Pancreas (tissue), 10 donors: ENCODE results near the gene LSM10. TPM values are rescaled to one million over a fixed set of nuclear protein-coding genes. Genes with fewer than 3 reads are reported as not detected.

Experiments
- ATAC-seq, 4 donors: fragments of 200-7000 bp; cut with Tn5 transposase; one replicate each; pipeline versions ENCODE4 v1.8.0 to v1.9.1; 2020; ENCODE audit warnings: mild to moderate bottlenecking in 4 of 4, moderate library complexity in 4 of 4
- DNase-seq, 6 donors: peaks; one replicate each; pipeline ENCODE4 v3.0.0-alpha.2; 2020
- FAIRE-seq: peaks from 2 replicates; lab custom pipeline; 2012; peaks lifted over from hg19 to GRCh38; lab: Jason Lieb, UNC
- H3K27ac ChIP-seq, 4 donors: fragments of 200-600 bp; sonication (generic); 1 replicate in 3 of 4; 2 replicates in 1 of 4; pipeline versions ENCODE4 v1.5.0 to v1.8.0; 2020
- H3K27me3 ChIP-seq, 4 donors: fragments of 200-600 bp; one replicate each; pipeline ENCODE4 v1.8.0; 2021
- H3K36me3 ChIP-seq, 3 donors: fragments of 200-600 bp; sonication (generic) in 1 of 3; one replicate each; pipeline versions ENCODE4 v1.5.0 to v1.8.0; 2020 to 2021
- H3K4me1 ChIP-seq, 3 donors: fragments of 200-600 bp; one replicate each; pipeline ENCODE4 v1.8.0; 2021
- H3K4me3 ChIP-seq, 4 donors: fragments of 200-600 bp; sonication (generic) in 2 of 4; one replicate each; pipeline versions ENCODE4 v1.5.0 to v1.8.0; 2020 to 2021
- H3K9me3 ChIP-seq, 4 donors: fragments of 200-600 bp; one replicate each; pipeline ENCODE4 v1.8.0; 2021
- CTCF ChIP-seq, 4 donors: fragments of 200-600 bp; sonication (generic) in 3 of 4; IDR thresholded peaks; one replicate each; pipeline versions ENCODE4 v1.5.0 to v1.8.0; 2021; ENCODE audit warnings: antibody characterized with exemption in 4 of 4
- WGBS, 2 donors: extraction: QIAGEN DNeasy Blood & Tissue Kit; methylation state at CpG; one replicate each; pipeline ENCODE4 v1.1.7; 2013; 5-methylcytosine and 5-hydroxymethylcytosine counted together
- intact Hi-C, 3 donors: fragments of 100-400 bp; cut with DNase I; formaldehyde crosslinking; loops; one replicate each; pipeline versions ENCODE4 v1.11.1 to v1.14.2; 2022
- polyA plus RNA-seq, 2 donors: library from polyadenylated mRNA; stranded (reverse); fragments of 200-250 nt; gene quantifications; one replicate each; pipeline ENCODE4 v1.2.3, GENCODE V29; 2013
- total RNA-seq, 6 donors: library from RNA; stranded (reverse); fragmentation: NEBNext Ultra II Directional in 4 of 6; extraction: Animal tissue kit (Norgen Biotek cat#: 25700) in 4 of 6; gene quantifications; one replicate each; pipeline versions ENCODE4 v1.2.1 to v1.2.4, GENCODE V29; 2021 to 2023
- donor health status: healthy with polysubstance abuse.
- donor health status: DM: no; HTN: no; CAD: no; lungs with moderate emphysema.
- donor health status: DM: no; HTN: no; CAD: no.
- donor health status: control.
- donor health status: control.
- donor health status: Bipolar disorder and iron deficiency.
- donor health status: DM: yes; HTN: yes; CAD: no.
- donor health status: DM: no; HTN: no; CAD: no.
- donor health status: DM: no; HTN: no; CAD: no.
- donor health status: DM: yes; HTN: yes; CAD: no.

Gene LSM10
- total and polyA plus RNA-seq, 8 donors: 9.5 to 26.9 (median 14.3) TPM

- H3K27me3 ChIP-seq: no peaks in the 10 kb centered on the region
- FAIRE-seq (no peak), ATAC-seq (peak; percentile 21 to 72 (median 58)), DNase-seq (no peak)
- no peak overlapping the region for H3K4me3 ChIP-seq
- peaks cover 14 to 49% (median 19%) of the 10 kb centered on the region in 3 donors for H3K36me3 ChIP-seq
- H3K27ac ChIP-seq: peak overlapping the region in 2 of 4 donors; percentile 22 to 41
- H3K9me3 ChIP-seq: no peaks in the 10 kb centered on the region
- WGBS, 2 donors: 74 to 77% methylated on average over 13 of the region's 13 CpGs
- intact Hi-C loops: no loop called here
- no peaks in the 10 kb centered on the region for H3K4me1 ChIP-seq
- no peak for TF ChIP-seq CTCF (IDR thresholded peaks at IDR 0.05)
These were observed 47.0 kb downstream of the LSM10 start for GRCh38 chr1:36350659-36351226.

GRCh38 chr1:36349839-36350238, 47.9 kb downstream of the LSM10 start:
- no peak for TF ChIP-seq CTCF (IDR thresholded peaks at IDR 0.05)
- DNase-seq (no peak), ATAC-seq (peak in 2 of 4 donors; percentile 9 to 15), FAIRE-seq (no peak)
- Histone ChIP-seq H3K4me1 (no peaks in the 10 kb centered on the region), H3K27me3 (no peaks in the 10 kb centered on the region), H3K4me3 (no peak overlapping the region), H3K9me3 (no peaks in the 10 kb centered on the region), H3K36me3 (peaks cover 13 to 51% (median 19%) of the 10 kb centered on the region in 3 donors), H3K27ac (peak overlapping the region in 1 of 4 donors; percentile 22)
- intact Hi-C loops: loop anchor here in 1 of 3 donors (10.0 kb wide), 1 partner anchor 65 kb away; no protein-coding TSS in a partner anchor
- WGBS, 2 donors: 84 to 88% methylated on average over 15 to 16 of the region's 16 CpGs

- peak in 1 of 6 donors; percentile 27 for DNase-seq
- intact Hi-C loops: loop anchor here in 1 of 3 donors (10.0 kb wide), 1 partner anchor 66 kb away; no protein-coding TSS in a partner anchor
- Histone ChIP-seq H3K9me3 (no peaks in the 10 kb centered on the region), H3K4me3 (no peak overlapping the region), H3K36me3 (peaks cover 12 to 45% (median 21%) of the 10 kb centered on the region in 3 donors), H3K4me1 (no peaks in the 10 kb centered on the region), H3K27me3 (no peaks in the 10 kb centered on the region), H3K27ac (peak overlapping the region in 1 of 4 donors; percentile 22)
- TF ChIP-seq CTCF (IDR thresholded peaks at IDR 0.05): no peak
- 64 to 68% methylated on average over 7 of the region's 7 CpGs for WGBS, 2 donors
- no peak for ATAC-seq
- FAIRE-seq: no peak
These were observed 48.5 kb downstream of the LSM10 start for GRCh38 chr1:36349241-36349671.

- Histone ChIP-seq H3K27ac (no peak overlapping the region), H3K27me3 (no peaks in the 10 kb centered on the region), H3K36me3 (peaks cover 7 to 53% (median 17%) of the 10 kb centered on the region in 3 donors), H3K4me3 (no peak overlapping the region), H3K4me1 (no peaks in the 10 kb centered on the region), H3K9me3 (no peaks in the 10 kb centered on the region)
- ATAC-seq (no peak), DNase-seq (peak in 1 of 6 donors; percentile 32), FAIRE-seq (no peak)
- intact Hi-C loops: loop anchor here in 1 of 3 donors (10.0 kb wide), 1 partner anchor 68 kb away; no protein-coding TSS in a partner anchor
- 92 to 93% methylated on average over 8 of the region's 8 CpGs for WGBS, 2 donors
- no peak for TF ChIP-seq CTCF (IDR thresholded peaks at IDR 0.05)
These were observed 50.9 kb downstream of the LSM10 start for GRCh38 chr1:36346741-36347370.
